ENCODE data around the gene TP53TG5. TPM values are rescaled to one million over a fixed set of nuclear protein-coding genes. Genes with fewer than 3 reads are reported as not detected.

The TP53TG5 gene
- total RNA-seq, 1 experiment from 2014 or later = not detected

- Histone ChIP-seq H3K9me2 (replicated peaks; ENCODE audit: insufficient read depth, low read length) (no peaks in the 10 kb centered on the region), H3K9ac (ENCODE audit: low read length) (no peak within 1 kb of the TSS), H3K27me3 (ENCODE audit: low read length) (no peaks in the 10 kb centered on the region), H2AFZ (ENCODE audit: low read length) (no peak within 1 kb of the TSS), H4K20me1 (ENCODE audit: insufficient read depth, low read depth, low read length) (no peaks in the 10 kb centered on the region; the same call in 1 of the 2 replicates), H3K79me2 (ENCODE audit: low read length) (no peaks in the 10 kb centered on the region), H3K4me2 (ENCODE audit: low read depth, low read length, poor library complexity, severe bottlenecking) (no peak within 1 kb of the TSS), H3K4me3 (ENCODE audit: low read length) (no peak within 1 kb of the TSS), H3K27ac (ENCODE audit: low read length) (no peak within 1 kb of the TSS), H3K36me3 (ENCODE audit: insufficient read depth, low read length) (no peaks in the 10 kb centered on the region), H3K4me1 (ENCODE audit: low read length) (no peaks in the 10 kb centered on the region), H3K9me3 (ENCODE audit: low read length) (no peaks in the 10 kb centered on the region)
- DNase-seq = no peak
Observed at GRCh38 chr20:45407783-45408645, 29.9 kb upstream of the TP53TG5 start, which contains the start of gene DBNDD2. DBNDD2 (plus strand) TSS chr20:45408289; CDS start chr20:45408468, 179 bp downstream.

DNA sequence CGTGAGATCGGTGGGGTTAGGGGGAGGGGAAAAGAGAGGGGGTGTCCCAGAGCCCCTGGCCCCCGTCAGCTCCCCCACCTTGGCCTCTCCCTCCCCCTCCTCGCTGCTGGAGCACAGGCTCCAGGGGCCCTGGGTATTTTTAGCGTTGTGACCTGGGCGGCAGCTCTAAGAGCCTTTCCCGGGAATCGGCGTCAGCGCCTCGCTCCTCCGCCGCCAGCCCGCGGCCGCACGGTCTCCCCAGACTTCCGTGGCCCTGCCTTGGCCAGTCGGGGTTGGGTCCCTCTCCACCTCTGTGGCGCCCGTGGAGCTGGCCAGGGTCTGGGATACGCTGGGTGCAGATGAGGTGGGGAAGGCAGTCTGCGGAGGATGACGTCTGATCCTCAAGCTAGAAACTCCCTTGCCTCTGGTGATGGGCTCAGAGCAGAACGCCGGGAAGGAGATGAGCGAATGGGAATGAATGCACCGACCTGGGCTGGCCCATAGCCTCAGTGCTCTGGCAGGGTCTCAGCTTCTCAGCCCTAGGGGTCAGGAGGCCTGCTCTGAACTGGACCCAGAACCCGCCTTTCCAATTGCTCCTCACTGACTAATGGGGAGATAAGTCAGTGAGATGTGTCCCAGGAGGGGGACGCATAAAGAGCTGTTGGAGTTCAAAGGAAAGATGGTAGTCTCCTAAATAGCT is 29.1 kb upstream of the TP53TG5 start:
- no peak for DNase-seq
- Histone ChIP-seq H3K4me1 (ENCODE audit: low read length) (no peaks in the 10 kb centered on the region), H3K36me3 (ENCODE audit: insufficient read depth, low read length) (no peaks in the 10 kb centered on the region), H3K9ac (ENCODE audit: low read length) (no peak overlapping the region), H2AFZ (ENCODE audit: low read length) (no peak overlapping the region), H3K9me3 (ENCODE audit: low read length) (no peaks in the 10 kb centered on the region), H3K27me3 (ENCODE audit: low read length) (no peaks in the 10 kb centered on the region), H3K4me2 (ENCODE audit: low read depth, low read length, poor library complexity, severe bottlenecking) (no peak overlapping the region), H3K4me3 (ENCODE audit: low read length) (no peak overlapping the region), H3K27ac (ENCODE audit: low read length) (no peak overlapping the region), H4K20me1 (ENCODE audit: insufficient read depth, low read depth, low read length) (no peaks in the 10 kb centered on the region; the same call in 1 of the 2 replicates), H3K9me2 (replicated peaks; ENCODE audit: insufficient read depth, low read length) (no peaks in the 10 kb centered on the region), H3K79me2 (ENCODE audit: low read length) (no peaks in the 10 kb centered on the region)

DNA sequence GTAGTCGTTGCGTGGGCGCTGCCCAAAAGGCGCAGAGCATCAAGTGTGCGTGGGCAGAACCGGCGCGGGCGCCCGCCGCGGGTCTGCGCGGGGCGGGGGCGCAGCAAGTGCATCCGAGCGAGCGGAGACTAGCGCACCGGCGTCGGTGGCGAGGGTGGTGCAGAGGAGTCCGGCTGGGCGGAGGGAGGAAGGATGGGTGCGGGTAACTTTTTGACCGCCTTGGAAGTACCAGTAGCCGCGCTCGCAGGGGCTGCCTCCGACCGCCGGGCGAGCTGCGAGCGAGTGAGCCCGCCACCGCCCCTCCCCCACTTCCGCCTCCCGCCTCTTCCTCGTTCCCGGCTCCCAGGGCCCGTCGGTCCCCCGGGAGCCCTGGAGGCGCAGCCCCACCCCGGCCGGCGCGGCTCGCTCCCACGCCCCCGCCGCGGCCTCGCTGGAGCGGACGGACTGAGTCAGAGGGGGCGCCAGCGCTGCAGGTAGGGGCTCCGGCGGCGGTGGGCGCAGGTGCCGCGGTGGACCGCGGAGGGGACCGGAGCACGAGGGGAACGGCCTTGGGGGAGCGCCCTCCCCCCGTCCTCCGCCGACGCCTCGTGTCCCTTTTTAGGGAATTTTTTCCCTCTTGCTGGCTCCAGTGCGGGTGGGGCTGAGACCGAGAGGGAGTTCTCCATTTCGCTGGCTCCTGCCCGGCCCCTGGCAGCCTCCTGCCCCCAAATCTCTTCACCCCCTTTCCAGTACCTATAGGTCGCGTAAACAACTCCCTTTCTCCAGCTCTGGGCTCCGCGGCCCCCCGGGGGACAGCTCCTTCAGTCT is 28.3 kb upstream of the TP53TG5 start:
- H3K9me3 ChIP-seq (ENCODE audit: low read length) = no peaks in the 10 kb centered on the region
- H3K79me2 ChIP-seq (ENCODE audit: low read length) = no peaks in the 10 kb centered on the region

GRCh38 chr20:45405571-45406259 is 27.6 kb upstream of the TP53TG5 start:
- peaks cover 3% of the 10 kb centered on the region; the same call in 1 of the 2 replicates for H3K9me3 ChIP-seq (ENCODE audit: low read length)
- H3K79me2 ChIP-seq (ENCODE audit: low read length) = no peaks in the 10 kb centered on the region
- no peak overlapping the region for H3K4me3 ChIP-seq (ENCODE audit: low read length)
- H4K20me1 ChIP-seq (ENCODE audit: insufficient read depth, low read depth, low read length) = no peaks in the 10 kb centered on the region; the same call in 1 of the 2 replicates
- no peak overlapping the region for H3K27ac ChIP-seq (ENCODE audit: low read length)
- no peaks in the 10 kb centered on the region for H3K36me3 ChIP-seq (ENCODE audit: insufficient read depth, low read length)
- H3K4me2 ChIP-seq (ENCODE audit: low read depth, low read length, poor library complexity, severe bottlenecking) = peak overlapping the region; percentile 17
- no peaks in the 10 kb centered on the region for H3K4me1 ChIP-seq (ENCODE audit: low read length)
- DNase-seq = no peak
- no peaks in the 10 kb centered on the region for H3K27me3 ChIP-seq (ENCODE audit: low read length)
- no peaks in the 10 kb centered on the region for H3K9me2 ChIP-seq (replicated peaks; ENCODE audit: insufficient read depth, low read length)
- H2AFZ ChIP-seq (ENCODE audit: low read length) = no peak overlapping the region
- no peak overlapping the region for H3K9ac ChIP-seq (ENCODE audit: low read length)

More for the DNA sequence above, 28.3 kb upstream of the TP53TG5 start:
- Histone ChIP-seq H4K20me1 (ENCODE audit: insufficient read depth, low read depth, low read length) (no peaks in the 10 kb centered on the region; the same call in 1 of the 2 replicates), H2AFZ (ENCODE audit: low read length) (no peak overlapping the region), H3K9me2 (replicated peaks; ENCODE audit: insufficient read depth, low read length) (no peaks in the 10 kb centered on the region), H3K4me1 (ENCODE audit: low read length) (no peaks in the 10 kb centered on the region), H3K4me2 (ENCODE audit: low read depth, low read length, poor library complexity, severe bottlenecking) (peak overlapping the region; percentile 17), H3K4me3 (ENCODE audit: low read length) (no peak overlapping the region), H3K36me3 (ENCODE audit: insufficient read depth, low read length) (no peaks in the 10 kb centered on the region), H3K27me3 (ENCODE audit: low read length) (no peaks in the 10 kb centered on the region), H3K9ac (ENCODE audit: low read length) (no peak overlapping the region), H3K27ac (ENCODE audit: low read length) (no peak overlapping the region)
- DNase-seq = no peak

GRCh38 chr20:45404438-45404837 is 26.3 kb upstream of the TP53TG5 start:
- H3K27ac ChIP-seq (ENCODE audit: low read length) = no peak overlapping the region
- peaks cover 4% of the 10 kb centered on the region; the same call in 1 of the 2 replicates for H3K9me3 ChIP-seq (ENCODE audit: low read length)
- no peaks in the 10 kb centered on the region for H3K9me2 ChIP-seq (replicated peaks; ENCODE audit: insufficient read depth, low read length)
- H3K36me3 ChIP-seq (ENCODE audit: insufficient read depth, low read length) = no peaks in the 10 kb centered on the region; the same call in 1 of the 2 replicates
- no peaks in the 10 kb centered on the region for H3K79me2 ChIP-seq (ENCODE audit: low read length)
- no peak for DNase-seq
- no peak overlapping the region for H3K4me3 ChIP-seq (ENCODE audit: low read length)
- H3K27me3 ChIP-seq (ENCODE audit: low read length) = no peaks in the 10 kb centered on the region
- no peaks in the 10 kb centered on the region for H3K4me1 ChIP-seq (ENCODE audit: low read length)
- H3K9ac ChIP-seq (ENCODE audit: low read length) = no peak overlapping the region
- no peak overlapping the region for H3K4me2 ChIP-seq (ENCODE audit: low read depth, low read length, poor library complexity, severe bottlenecking)
- no peak overlapping the region for H2AFZ ChIP-seq (ENCODE audit: low read length)
- no peaks in the 10 kb centered on the region; the same call in 1 of the 2 replicates for H4K20me1 ChIP-seq (ENCODE audit: insufficient read depth, low read depth, low read length)

GRCh38 chr20:45402946-45403345 is 24.8 kb upstream of the TP53TG5 start:
- peaks cover 4% of the 10 kb centered on the region; the same call in 1 of the 2 replicates for H3K9me3 ChIP-seq (ENCODE audit: low read length)
- DNase-seq = no peak
- H3K79me2 ChIP-seq (ENCODE audit: low read length) = no peaks in the 10 kb centered on the region
- no peaks in the 10 kb centered on the region; the same call in 1 of the 2 replicates for H3K36me3 ChIP-seq (ENCODE audit: insufficient read depth, low read length)
- H3K9me2 ChIP-seq (replicated peaks; ENCODE audit: insufficient read depth, low read length) = no peaks in the 10 kb centered on the region
- no peak overlapping the region for H3K4me2 ChIP-seq (ENCODE audit: low read depth, low read length, poor library complexity, severe bottlenecking)
- no peak overlapping the region for H3K9ac ChIP-seq (ENCODE audit: low read length)
- no peaks in the 10 kb centered on the region; the same call in 1 of the 2 replicates for H4K20me1 ChIP-seq (ENCODE audit: insufficient read depth, low read depth, low read length)
- no peak overlapping the region for H3K27ac ChIP-seq (ENCODE audit: low read length)
- H3K4me1 ChIP-seq (ENCODE audit: low read length) = no peaks in the 10 kb centered on the region
- H3K27me3 ChIP-seq (ENCODE audit: low read length) = no peaks in the 10 kb centered on the region
- no peak overlapping the region for H3K4me3 ChIP-seq (ENCODE audit: low read length)
- no peak overlapping the region for H2AFZ ChIP-seq (ENCODE audit: low read length)

DNA sequence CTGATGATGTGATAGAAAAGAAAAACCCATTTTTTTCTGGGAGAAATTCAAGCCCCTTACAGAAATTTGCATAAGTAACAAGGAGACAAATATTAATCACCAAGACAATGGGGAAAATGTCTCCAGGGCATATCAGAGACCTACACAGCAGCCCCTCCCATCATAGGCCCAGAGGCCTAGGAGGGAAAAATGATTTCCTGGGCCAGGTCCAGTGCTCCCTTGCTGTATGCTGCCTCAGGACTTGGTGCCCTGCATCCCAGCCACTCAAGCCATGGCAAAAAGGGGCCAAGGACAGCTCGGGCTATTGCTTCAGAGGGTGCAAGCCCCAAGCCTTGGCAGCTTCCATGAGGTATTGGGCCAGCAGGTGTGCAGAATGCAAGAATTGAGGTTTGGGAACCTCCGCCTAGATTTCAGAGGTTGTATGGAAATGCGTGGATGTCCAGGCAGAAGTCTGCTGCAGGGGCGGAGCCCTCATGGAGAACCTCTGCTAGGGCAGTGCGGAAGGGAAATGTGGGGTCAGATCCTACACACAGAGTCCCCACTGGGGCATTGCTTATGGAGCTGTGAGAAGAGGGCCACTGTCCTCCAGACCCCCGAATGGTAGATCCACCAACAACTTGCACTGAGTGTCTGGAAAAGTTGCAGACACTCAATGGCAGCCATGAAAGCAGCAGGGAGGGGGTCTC is 22.4 kb upstream of the TP53TG5 start:
- no peaks in the 10 kb centered on the region for H4K20me1 ChIP-seq (ENCODE audit: insufficient read depth, low read depth, low read length)

More for the DNA sequence above, 22.4 kb upstream of the TP53TG5 start:
- Histone ChIP-seq H3K9ac (ENCODE audit: low read length) (no peak overlapping the region), H3K9me2 (replicated peaks; ENCODE audit: insufficient read depth, low read length) (no peaks in the 10 kb centered on the region), H3K79me2 (ENCODE audit: low read length) (no peaks in the 10 kb centered on the region), H3K36me3 (ENCODE audit: insufficient read depth, low read length) (no peaks in the 10 kb centered on the region; the same call in 1 of the 2 replicates), H3K4me1 (ENCODE audit: low read length) (no peaks in the 10 kb centered on the region), H3K27ac (ENCODE audit: low read length) (no peak overlapping the region), H2AFZ (ENCODE audit: low read length) (no peak overlapping the region), H3K9me3 (ENCODE audit: low read length) (peaks cover 4% of the 10 kb centered on the region; the same call in 1 of the 2 replicates), H3K4me2 (ENCODE audit: low read depth, low read length, poor library complexity, severe bottlenecking) (no peak overlapping the region), H3K4me3 (ENCODE audit: low read length) (no peak overlapping the region), H3K27me3 (ENCODE audit: low read length) (no peaks in the 10 kb centered on the region)
- DNase-seq = no peak
